K562 (cell line): Measurements from ENCODE around the gene GFOD1. TPM values are rescaled to one million over a fixed set of nuclear protein-coding genes. Genes with fewer than 3 reads are reported as not detected.

Experiments
- ATAC-seq: fragments of 200-7000 bp; cut with Tn5 transposase; 3 replicates; pipeline ENCODE4 v1.9.1; 2020; ENCODE audit warnings: moderate library complexity
- BruUV-seq: library from RNA; stranded (reverse); fragments of 400-500 nt; replicated peaks from 2 replicates; lab custom pipeline; 2021; lab: Mats Ljungman, UMichigan
- CTCF ChIA-PET: fragments of 300-600 bp; formaldehyde crosslinking; extraction: SDS; loops from one replicate; lab custom pipeline; 2021; ENCODE audit warnings: low intra/inter-chr PET ratio; lab: Yijun Ruan, JAX
- POLR2A ChIA-PET: fragments of 300-600, 350-650 bp; sonication (Branson Sonifier 250); formaldehyde crosslinking; extraction: SDS; loops from one replicate; lab custom pipeline; 2021; ENCODE audit warnings: antibody characterized with exemption, inconsistent platforms; lab: Yijun Ruan, JAX
- DNase-seq, 4 experiments: peaks; one replicate each; pipeline versions ENCODE4 v3.0.0 to v3.0.0-alpha.2; 2011 to 2018; ENCODE audit warnings: low spot score in 3 of 4, mixed read lengths in 3 of 4; ENCODE audit errors: extremely low read depth in 1 of 4
- FAIRE-seq: peaks from 2 replicates; lab custom pipeline; 2011; peaks lifted over from hg19 to GRCh38; lab: Jason Lieb, UNC
- H2AFZ ChIP-seq: 2 replicates; pipeline ENCODE4 v1.6.0; 2011; ENCODE audit warnings: low read depth, low read length, control low read depth, inconsistent platforms
- H3K27ac ChIP-seq: fragments of 200-600 bp; 3 replicates; pipeline ENCODE4 v1.8.0; 2011; ENCODE audit warnings: low read depth, mild to moderate bottlenecking, control low read depth, inconsistent platforms, low read length, moderate library complexity, mixed read lengths; ENCODE audit errors: extremely low read depth
- H3K27me3 ChIP-seq, 2 experiments: fragments of 300-600 bp in 1 of 2; 2 replicates in 1 of 2; 3 replicates in 1 of 2; pipeline versions ENCODE4 v1.6.0 to v1.8.0; 2011; ENCODE audit warnings: inconsistent platforms in 2 of 2, low read length in 2 of 2, mild to moderate bottlenecking in 1 of 2, mixed read lengths in 1 of 2, moderate library complexity in 1 of 2; ENCODE audit not compliant: control insufficient read depth in 2 of 2, insufficient read depth in 2 of 2
- H3K36me3 ChIP-seq: fragments of 300-600 bp; 3 replicates; pipeline ENCODE4 v1.8.0; 2011; ENCODE audit warnings: mild to moderate bottlenecking, low read length, inconsistent platforms; ENCODE audit not compliant: control insufficient read depth, insufficient read depth
- H3K4me1 ChIP-seq, 2 experiments: fragments of 200-600 bp in 1 of 2; replicated peaks in 1 of 2; 2 replicates in 1 of 2; 3 replicates in 1 of 2; pipeline versions ENCODE4 v1.5.1 to v1.8.0; 2011; ENCODE audit warnings: inconsistent platforms in 2 of 2, low read length in 2 of 2, mild to moderate bottlenecking in 1 of 2, mixed read lengths in 1 of 2, moderate library complexity in 1 of 2; ENCODE audit not compliant: control insufficient read depth in 2 of 2, insufficient read depth in 2 of 2
- H3K4me2 ChIP-seq: 2 replicates; pipeline ENCODE4 v1.6.1; 2011; ENCODE audit warnings: low read length, control low read depth, inconsistent platforms, mixed read lengths; ENCODE audit not compliant: insufficient read depth
- H3K4me3 ChIP-seq: fragments of 200-600 bp; sonication (generic), shearing (Covaris generic); 2 replicates; pipeline ENCODE4 v1.5.1; 2016; ENCODE audit warnings: control low read depth, inconsistent platforms
- H3K79me2 ChIP-seq: fragments of 200-600 bp; 3 replicates; pipeline ENCODE4 v1.8.0; 2011; ENCODE audit warnings: low read length, inconsistent platforms; ENCODE audit not compliant: control insufficient read depth, insufficient read depth
- H3K9ac ChIP-seq, 2 experiments: 2 replicates each; pipeline versions ENCODE4 v1.6.0 to v1.6.1; 2011; ENCODE audit warnings: low read depth in 2 of 2, low read length in 2 of 2, control low read depth in 1 of 2, inconsistent platforms in 1 of 2, mild to moderate bottlenecking in 1 of 2, mixed read lengths in 1 of 2; ENCODE audit not compliant: insufficient read depth in 1 of 2
- H3K9me1 ChIP-seq: one replicate; pipeline ENCODE4 v1.6.0; 2011; ENCODE audit warnings: inconsistent platforms, mild to moderate bottlenecking, low read length, moderate library complexity; ENCODE audit not compliant: control insufficient read depth, insufficient read depth
- H3K9me3 ChIP-seq: replicated peaks from 2 replicates; pipeline ENCODE4 v1.5.1; 2011; ENCODE audit warnings: low read depth, low read length, inconsistent platforms; ENCODE audit not compliant: control insufficient read depth, insufficient read depth
- H4K20me1 ChIP-seq: replicated peaks from 2 replicates; pipeline ENCODE4 v1.6.1; 2011; ENCODE audit warnings: low read length, inconsistent platforms, mixed read lengths; ENCODE audit not compliant: control insufficient read depth, insufficient read depth
- ARID1B ChIP-seq: fragments of 450-650 bp; IDR thresholded peaks from 2 replicates; pipeline ENCODE4 v1.6.1; 2016; ENCODE audit warnings: antibody characterized with exemption, mild to moderate bottlenecking, inconsistent platforms
- CSDE1 ChIP-seq, 2 experiments: fragments of 450-650 bp; IDR thresholded peaks; 2 replicates each; pipeline ENCODE4 v1.6.1; 2016; ENCODE audit warnings: mild to moderate bottlenecking in 1 of 2
- HMG20B ChIP-seq: fragments of 250-450 bp; sonication (Bioruptor Pico); IDR thresholded peaks from 2 replicates; pipeline ENCODE4 v1.5.0; 2021; ENCODE audit warnings: mild to moderate bottlenecking
- KLF16 ChIP-seq: IDR thresholded peaks from 2 replicates; pipeline ENCODE4 v1.6.1; 2016; ENCODE audit warnings: antibody characterized with exemption
- MEF2D ChIP-seq: conservative IDR thresholded peaks from 2 replicates; pipeline ENCODE4 v1.6.1; 2016; ENCODE audit warnings: low read depth, missing genetic modification characterization, missing compliant biosample characterization
- NFE2 ChIP-seq: IDR thresholded peaks from 2 replicates; pipeline ENCODE4 v1.6.1; 2014; ENCODE audit warnings: antibody characterized with exemption, low read depth
- RBM39 ChIP-seq: fragments of 200-400 bp; formaldehyde crosslinking; optimal IDR thresholded peaks from 2 replicates; pipeline ENCODE3; 2018; ENCODE audit warnings: low read depth, low read length
- VEZF1 ChIP-seq: fragments of 200-800 bp; sonication (Bioruptor generic); IDR thresholded peaks from 2 replicates; pipeline ENCODE4 v1.6.1; 2017; ENCODE audit warnings: missing genetic modification characterization, missing compliant biosample characterization
- ZNF197 ChIP-seq: fragments of 200-800 bp; sonication (Bioruptor generic); IDR thresholded peaks from 2 replicates; pipeline ENCODE4 v1.6.1; 2016; ENCODE audit warnings: low read depth, missing genetic modification characterization, missing compliant biosample characterization
- ZNF384 ChIP-seq: IDR thresholded peaks from 2 replicates; pipeline ENCODE4 v1.6.1; 2012; ENCODE audit warnings: low read depth, low read length, improper control_type of control experiment
- ZNF696 ChIP-seq: fragments of 250-450 bp; sonication (Bioruptor Pico); conservative IDR thresholded peaks from 2 replicates; pipeline ENCODE4 v1.4.0; 2020; ENCODE audit warnings: mild to moderate bottlenecking, moderate library complexity
- ZNF766 ChIP-seq: fragments of 200-800 bp; sonication (Bioruptor generic); conservative IDR thresholded peaks from 2 replicates; pipeline ENCODE4 v1.6.1; 2016; ENCODE audit warnings: missing genetic modification characterization, missing compliant biosample characterization
- ZNF79 ChIP-seq: fragments of 250-450 bp; sonication (Bioruptor Pico); IDR thresholded peaks from 2 replicates; pipeline ENCODE4 v1.4.0; 2020; ENCODE audit warnings: low read depth, mild to moderate bottlenecking, moderate library complexity
- WGBS: fragments of 100-300 bp; shearing (Covaris generic); methylation state at CpG from one replicate; pipeline ENCODE4 v1.1.6; 2016; ENCODE audit warnings: low coverage, mixed read lengths; ENCODE audit not compliant: insufficient coverage; ENCODE audit errors: missing lambda C conversion rate; 5-methylcytosine and 5-hydroxymethylcytosine counted together
- in situ Hi-C: fragments of 300-500 bp; cut with MboI; formaldehyde crosslinking; loops from 4 replicates; pipeline ENCODE4 v1.15.0; 2018; ENCODE audit warnings: inconsistent platforms, mixed read lengths
- intact Hi-C: fragments of 100-400 bp; cut with micrococcal nuclease; formaldehyde crosslinking; loops from 2 replicates; pipeline ENCODE4 v1.14.2; 2022
- polyA plus RNA-seq, 8 experiments: library from polyadenylated mRNA; depleted of rRNA in 4 of 8; stranded (reverse) in 5 of 8; unstranded in 3 of 8; fragments of >200 nt; fragmentation: Nextera tagmentation in 2 of 8; fragmentation: Illumina TruSeq in 1 of 8; extraction: Ambion mirVana in 2 of 8; extraction: Trizol in 1 of 8; gene quantifications; 2 replicates each; pipeline versions ENCODE4 v1.2.1 to v1.2.3, GENCODE V29; 2011 to 2014; ENCODE audit warnings: inconsistent platforms in 1 of 8, missing spikeins in 1 of 8
- total RNA-seq, 7 experiments: library from RNA; depleted of rRNA in 6 of 7; stranded (reverse); fragments of >200 nt in 6 of 7; fragmentation: Illumina TruSeq in 2 of 7; extraction: Trizol in 2 of 7; gene quantifications; 2 replicates each; pipeline versions ENCODE4 v1.2.1 to v1.2.3, GENCODE V29; 2011 to 2021; ENCODE audit warnings: low replicate concordance in 1 of 7

Gene GFOD1
- total and polyA plus RNA-seq, 9 of the 15 experiments (the other 6 are each of a cell fraction or from before 2014, with no cell fraction given), result 3.8 to 12.0 (median 8.2) TPM

GRCh38 chr6:13373488-13373886 is 113.9 kb downstream of the GFOD1 start:
- FAIRE-seq, result no peak
- Histone ChIP-seq H3K79me2 (no peaks in the 10 kb centered on the region), H2AFZ (no peak overlapping the region), H3K4me2 (no peak overlapping the region), H3K4me3 (no peak overlapping the region), H3K9ac (no peak overlapping the region), H3K36me3 (no peaks in the 10 kb centered on the region), H4K20me1 (peaks cover 10% of the 10 kb centered on the region), H3K27ac (no peak overlapping the region), H3K9me1 (no peaks in the 10 kb centered on the region), H3K27me3 (peaks cover 0 to 21% of the 10 kb centered on the region in 2 experiments; a peak in 3 of 5 replicates), H3K9me3 (no peaks in the 10 kb centered on the region), H3K4me1 (no peaks in the 10 kb centered on the region; a peak in 2 of 5 replicates)
- ATAC-seq, result no peak
- intact Hi-C loops (no loop called here), in situ Hi-C loops (no loop called here)
- no peak for DNase-seq
- whole genome bisulfite sequencing, result no CpG with 5 or more reads among the region's 1 CpG
- no peak for TF ChIP-seq CSDE1 (IDR thresholded peaks at IDR 0.05)
- peak; percentile 75 for TF ChIP-seq ZNF384
- TF ChIP-seq ZNF696 (CRISPR knock-in tag), result no peak
- POLR2A ChIA-PET, result interaction anchor here (1.5 kb wide), 2 partner anchors 16 to 18 kb away, joined by 4 to 6 read pairs; no protein-coding TSS in a partner anchor
- CTCF ChIA-PET, result no interaction called here
- no TSS peak for BruUV-seq

GRCh38 chr6:13372688-13373487 is 114.5 kb downstream of the GFOD1 start:
- no peaks in the 10 kb centered on the region for H3K9me3 ChIP-seq
- intact Hi-C loops, result no loop called here
- no peaks in the 10 kb centered on the region for H3K79me2 ChIP-seq
- BruUV-seq, result no TSS peak
- H3K9ac ChIP-seq, result no peak overlapping the region
- in situ Hi-C loops, result no loop called here
- H3K27ac ChIP-seq, result no peak overlapping the region
- no peak overlapping the region for H2AFZ ChIP-seq
- H4K20me1 ChIP-seq, result peaks cover 9% of the 10 kb centered on the region; the same call in 1 of the 2 replicates
- H3K4me1 ChIP-seq, result no peaks in the 10 kb centered on the region; a peak in 2 of 5 replicates
- CTCF ChIA-PET, result no interaction called here
- no peaks in the 10 kb centered on the region for H3K36me3 ChIP-seq
- no peaks in the 10 kb centered on the region for H3K9me1 ChIP-seq
- no peak for DNase-seq
- 5% methylated on average over 9 of the region's 9 CpGs for WGBS
- no peak overlapping the region for H3K4me2 ChIP-seq
- peaks cover 0 to 20% of the 10 kb centered on the region in 2 experiments; a peak in 3 of 5 replicates for H3K27me3 ChIP-seq
- no peak overlapping the region for H3K4me3 ChIP-seq
- POLR2A ChIA-PET, result interaction anchor here (0.8 to 1.5 kb wide), 3 partner anchors 8 to 18 kb away, joined by 4 to 6 read pairs (median 5); no protein-coding TSS in a partner anchor
- FAIRE-seq, result no peak
- ATAC-seq, result no peak
- TF ChIP-seq ZNF79 (CRISPR knock-in tag) (0 out of 2 replicates have a peak, but pooled peaks have one; percentile 33), NFE2 (no peak), ARID1B (peak; percentile 10; the same call in 1 of the 2 replicates), HMG20B (CRISPR knock-in tag) (no peak), ZNF766 (0 out of 2 replicates have a peak, but pooled peaks have one; percentile 18), MEF2D (tag) (no peak), ZNF197 (CRISPR knock-in tag) (no peak), RBM39 (no peak), VEZF1 (peak; percentile 37; the same call in 1 of the 2 replicates), KLF16 (0 out of 2 replicates have a peak, but pooled peaks have one; percentile 34)
